ENCODE measurements around the gene SCLY.
"Not testable (repeated sequence)": the region's sequence is repeated elsewhere in the genome, so short reads cannot be mapped to it uniquely, and the experiment has no call there.

SCLY gene

GRCh38 chr2:238107525-238108422 lies 47.0 kb downstream of the SCLY start:
- DNase-seq (ENCODE audit: low spot score) (no peak), FAIRE-seq (no peak)

GRCh38 chr2:238108423-238109183 lies 47.8 kb downstream of the SCLY start:
- DNase-seq (ENCODE audit: low spot score) (no peak), FAIRE-seq (no peak)

GRCh38 chr2:238113611-238114010 lies 52.8 kb downstream of the SCLY start:
- FAIRE-seq = no peak
- no peak for DNase-seq (ENCODE audit: low spot score)

- DNase-seq (ENCODE audit: low spot score) (no peak), FAIRE-seq (no peak)
Measured at GRCh38 chr2:238114331-238114841, 53.6 kb downstream of the SCLY start.

- FAIRE-seq (peak; percentile 9), DNase-seq (ENCODE audit: low spot score) (no peak)
Measured at GRCh38 chr2:238114851-238115660, 54.3 kb downstream of the SCLY start.

- not testable (repeated sequence) for DNase-seq (ENCODE audit: low spot score); FAIRE-seq
Measured at GRCh38 chr2:238115709-238116108, 54.9 kb downstream of the SCLY start.

- FAIRE-seq = no peak
Measured at GRCh38 chr2:238116298-238117198, 55.7 kb downstream of the SCLY start.

GRCh38 chr2:238117199-238118154 lies 56.7 kb downstream of the SCLY start:
- FAIRE-seq = peak; percentile 62
- no peak for DNase-seq (ENCODE audit: low spot score)

More at GRCh38 chr2:238116298-238117198, 55.7 kb downstream of the SCLY start:
- DNase-seq (ENCODE audit: low spot score) = no peak

GRCh38 chr2:238119756-238120462 lies 59.1 kb downstream of the SCLY start:
- DNase-seq (ENCODE audit: low spot score) = no peak
- FAIRE-seq = no peak

GRCh38 chr2:238120463-238121298 lies 59.9 kb downstream of the SCLY start:
- FAIRE-seq (no peak), DNase-seq (ENCODE audit: low spot score) (no peak)

- no peak for FAIRE-seq
Measured at GRCh38 chr2:238121511-238122286, 60.9 kb downstream of the SCLY start.

GRCh38 chr2:238122287-238123217 lies 61.8 kb downstream of the SCLY start:
- no peak for DNase-seq (ENCODE audit: low spot score)
- FAIRE-seq = no peak

More at GRCh38 chr2:238121511-238122286, 60.9 kb downstream of the SCLY start:
- no peak for DNase-seq (ENCODE audit: low spot score)

- FAIRE-seq (no peak), DNase-seq (ENCODE audit: low spot score) (no peak)
Measured at GRCh38 chr2:238123218-238123971, 62.6 kb downstream of the SCLY start.

- no peak for DNase-seq (ENCODE audit: low spot score)
- no peak for FAIRE-seq
Measured at GRCh38 chr2:238123991-238124470, 63.2 kb downstream of the SCLY start.
